ENCODE results near the gene SYNJ2.
A peak's percentile ranks its signal among the peaks of the same experiment; 100 is the strongest.

SYNJ2 gene

DNA sequence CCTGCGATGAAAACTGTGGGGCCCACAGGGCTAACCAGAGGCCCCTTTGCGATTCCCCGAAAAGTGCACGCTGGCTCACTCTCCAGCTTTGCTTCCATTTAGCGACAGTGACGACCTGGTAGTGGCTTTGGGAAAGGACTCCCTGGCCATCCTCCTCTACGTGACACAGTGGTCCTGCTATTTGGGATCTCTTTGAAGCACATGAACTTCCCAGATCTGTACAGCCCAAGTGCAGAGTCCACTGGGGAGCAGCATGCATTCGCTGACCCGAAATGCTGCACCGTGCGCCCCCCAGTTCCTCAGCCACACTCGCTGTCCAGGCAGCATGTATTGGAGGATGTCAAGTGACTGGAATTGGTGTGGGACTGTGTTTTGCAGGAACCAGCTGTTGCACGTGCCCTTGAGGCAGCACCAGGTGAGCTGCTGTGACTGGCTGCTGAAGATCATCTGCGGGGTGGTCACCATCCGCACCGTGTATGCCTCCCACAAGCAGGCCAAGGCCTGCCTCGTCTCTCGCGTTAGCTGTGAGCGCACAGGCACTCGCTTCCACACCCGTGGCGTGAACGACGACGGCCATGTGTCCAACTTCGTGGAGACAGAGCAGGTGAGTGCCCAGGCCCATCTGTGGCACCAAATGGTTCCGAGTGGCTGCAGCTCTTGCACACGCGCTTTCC, 51.6 kb downstream of the SYNJ2 start:
- Histone ChIP-seq H3K9me3 (ENCODE audit: insufficient read depth, low read length) (no peaks in the 10 kb centered on the region), H3K4me3 (ENCODE audit: low read length) (no peak overlapping the region), H4K20me1 (ENCODE audit: insufficient read depth, low read length) (no peaks in the 10 kb centered on the region), H3K4me1 (ENCODE audit: low read length) (peaks cover 28% of the 10 kb centered on the region), H3K27ac (ENCODE audit: low read length) (no peak overlapping the region), H3K27me3 (ENCODE audit: low read depth, low read length) (no peaks in the 10 kb centered on the region), H3K79me2 (ENCODE audit: low read length) (no peaks in the 10 kb centered on the region), H2AFZ (ENCODE audit: low read depth, low read length) (no peak overlapping the region), H3K4me2 (ENCODE audit: low read length) (no peak overlapping the region), H3K9ac (ENCODE audit: low read length) (no peak overlapping the region), H3K36me3 (replicated peaks; ENCODE audit: low read depth, low read length) (peaks cover 9% of the 10 kb centered on the region)
- TF ChIP-seq, protein P1, sequence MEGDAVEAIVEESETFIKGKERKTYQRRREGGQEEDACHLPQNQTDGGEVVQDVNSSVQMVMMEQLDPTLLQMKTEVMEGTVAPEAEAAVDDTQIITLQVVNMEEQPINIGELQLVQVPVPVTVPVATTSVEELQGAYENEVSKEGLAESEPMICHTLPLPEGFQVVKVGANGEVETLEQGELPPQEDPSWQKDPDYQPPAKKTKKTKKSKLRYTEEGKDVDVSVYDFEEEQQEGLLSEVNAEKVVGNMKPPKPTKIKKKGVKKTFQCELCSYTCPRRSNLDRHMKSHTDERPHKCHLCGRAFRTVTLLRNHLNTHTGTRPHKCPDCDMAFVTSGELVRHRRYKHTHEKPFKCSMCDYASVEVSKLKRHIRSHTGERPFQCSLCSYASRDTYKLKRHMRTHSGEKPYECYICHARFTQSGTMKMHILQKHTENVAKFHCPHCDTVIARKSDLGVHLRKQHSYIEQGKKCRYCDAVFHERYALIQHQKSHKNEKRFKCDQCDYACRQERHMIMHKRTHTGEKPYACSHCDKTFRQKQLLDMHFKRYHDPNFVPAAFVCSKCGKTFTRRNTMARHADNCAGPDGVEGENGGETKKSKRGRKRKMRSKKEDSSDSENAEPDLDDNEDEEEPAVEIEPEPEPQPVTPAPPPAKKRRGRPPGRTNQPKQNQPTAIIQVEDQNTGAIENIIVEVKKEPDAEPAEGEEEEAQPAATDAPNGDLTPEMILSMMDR (IDR thresholded peaks at IDR 0.05; ENCODE audit: low read depth, low read length) = no peak
- TF ChIP-seq EZH2phosphoT487 (IDR thresholded peaks at IDR 0.05; ENCODE audit: low read depth) = no peak

DNA sequence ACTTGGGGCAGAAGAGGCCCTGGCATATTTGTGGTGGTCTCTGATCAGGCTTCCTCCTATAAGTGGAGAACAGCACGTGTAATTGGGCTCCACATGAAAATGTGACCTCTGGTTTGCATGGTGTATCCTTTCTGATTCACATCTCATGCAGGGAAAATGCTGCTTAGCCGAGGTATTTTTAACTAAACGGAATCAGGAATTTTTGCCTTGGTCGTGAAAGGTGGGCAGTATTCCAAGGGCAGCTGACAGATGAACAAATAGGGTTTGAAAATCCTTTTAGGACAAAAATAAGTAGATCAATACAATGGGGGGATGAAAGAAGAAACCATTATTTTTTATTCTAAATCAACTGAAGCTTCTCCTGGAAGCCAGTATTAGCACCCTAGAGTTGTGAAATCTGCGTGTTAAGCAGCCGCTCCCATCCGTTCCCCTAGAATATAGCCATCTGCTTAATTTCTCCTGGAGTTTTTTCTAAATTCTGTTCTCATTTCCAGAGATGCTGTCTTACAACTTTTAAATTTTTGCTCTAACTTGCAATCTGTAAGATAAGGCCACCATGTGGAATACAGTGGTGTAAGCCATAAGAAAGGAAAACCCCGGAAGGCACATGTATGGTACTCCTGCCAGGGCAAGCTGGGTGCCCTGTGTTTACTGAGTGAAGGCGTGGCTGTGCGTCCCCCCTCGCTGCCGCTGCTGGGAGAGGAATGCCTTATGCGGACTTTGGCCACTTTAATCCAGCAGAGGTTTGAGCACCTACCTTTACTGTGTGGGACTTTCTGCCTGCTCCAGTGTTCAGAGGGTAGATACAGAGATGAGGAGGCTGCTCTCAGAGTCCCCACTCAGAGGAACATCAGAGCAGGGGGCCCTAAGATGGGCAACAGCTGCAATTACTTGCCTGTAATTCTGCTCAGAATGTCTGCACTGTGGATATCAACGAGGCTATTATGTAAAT, 52.4 kb downstream of the SYNJ2 start:
- no peaks in the 10 kb centered on the region for H4K20me1 ChIP-seq (ENCODE audit: insufficient read depth, low read length)
- no peaks in the 10 kb centered on the region for H3K9me3 ChIP-seq (ENCODE audit: insufficient read depth, low read length)
- peaks cover 36% of the 10 kb centered on the region for H3K4me1 ChIP-seq (ENCODE audit: low read length)
- H3K79me2 ChIP-seq (ENCODE audit: low read length) = 0 out of 2 replicates have a peak, but pooled peaks cover 4% of the 10 kb centered on the region
- H3K4me3 ChIP-seq (ENCODE audit: low read length) = no peak overlapping the region
- H3K27me3 ChIP-seq (ENCODE audit: low read depth, low read length) = no peaks in the 10 kb centered on the region
- no peak overlapping the region for H2AFZ ChIP-seq (ENCODE audit: low read depth, low read length)
- peaks cover 9% of the 10 kb centered on the region for H3K36me3 ChIP-seq (replicated peaks; ENCODE audit: low read depth, low read length)
- TF ChIP-seq, protein P1 (IDR thresholded peaks at IDR 0.05; ENCODE audit: low read depth, low read length) = no peak
- TF ChIP-seq EZH2phosphoT487 (IDR thresholded peaks at IDR 0.05; ENCODE audit: low read depth) = no peak
- no peak overlapping the region for H3K4me2 ChIP-seq (ENCODE audit: low read length)
- H3K27ac ChIP-seq (ENCODE audit: low read length) = no peak overlapping the region
- H3K9ac ChIP-seq (ENCODE audit: low read length) = no peak overlapping the region

DNA sequence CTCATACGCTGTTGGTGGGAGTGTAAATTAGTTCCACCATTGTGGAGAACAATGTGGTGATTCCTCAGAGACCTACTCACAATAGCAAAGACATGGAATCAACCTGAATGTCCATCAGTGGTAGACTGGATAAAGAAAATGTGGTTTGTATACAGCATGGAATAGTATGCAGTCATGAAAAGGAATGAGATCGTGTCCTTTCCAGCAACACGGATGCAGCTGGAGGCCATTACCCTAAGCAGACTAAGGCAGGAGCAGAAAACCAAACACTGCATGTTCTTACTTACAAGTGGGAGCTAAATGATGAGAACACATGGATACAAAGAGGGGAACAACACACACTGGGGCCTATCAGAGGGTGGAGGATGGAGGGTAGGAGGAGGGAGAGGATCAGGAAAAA, 54.6 kb downstream of the SYNJ2 start:
- H3K4me3 ChIP-seq (ENCODE audit: low read length) = no peak overlapping the region
- peak overlapping the region; percentile 75 for H3K4me2 ChIP-seq (ENCODE audit: low read length)
- peaks cover 54% of the 10 kb centered on the region for H3K4me1 ChIP-seq (ENCODE audit: low read length)
- H3K27me3 ChIP-seq (ENCODE audit: low read depth, low read length) = no peaks in the 10 kb centered on the region
- H2AFZ ChIP-seq (ENCODE audit: low read depth, low read length) = no peak overlapping the region
- no peak for TF ChIP-seq EZH2phosphoT487 (IDR thresholded peaks at IDR 0.05; ENCODE audit: low read depth)
- TF ChIP-seq, protein P1 (IDR thresholded peaks at IDR 0.05; ENCODE audit: low read depth, low read length) = no peak
- 0 out of 2 replicates have a peak, but pooled peaks cover 4% of the 10 kb centered on the region for H3K79me2 ChIP-seq (ENCODE audit: low read length)
- peak overlapping the region; percentile 56; the same call in 1 of the 2 replicates for H3K9ac ChIP-seq (ENCODE audit: low read length)
- no peaks in the 10 kb centered on the region for H3K9me3 ChIP-seq (ENCODE audit: insufficient read depth, low read length)
- H3K27ac ChIP-seq (ENCODE audit: low read length) = peak overlapping the region; percentile 87
- H3K36me3 ChIP-seq (replicated peaks; ENCODE audit: low read depth, low read length) = peaks cover 4% of the 10 kb centered on the region
- no peaks in the 10 kb centered on the region for H4K20me1 ChIP-seq (ENCODE audit: insufficient read depth, low read length)

DNA sequence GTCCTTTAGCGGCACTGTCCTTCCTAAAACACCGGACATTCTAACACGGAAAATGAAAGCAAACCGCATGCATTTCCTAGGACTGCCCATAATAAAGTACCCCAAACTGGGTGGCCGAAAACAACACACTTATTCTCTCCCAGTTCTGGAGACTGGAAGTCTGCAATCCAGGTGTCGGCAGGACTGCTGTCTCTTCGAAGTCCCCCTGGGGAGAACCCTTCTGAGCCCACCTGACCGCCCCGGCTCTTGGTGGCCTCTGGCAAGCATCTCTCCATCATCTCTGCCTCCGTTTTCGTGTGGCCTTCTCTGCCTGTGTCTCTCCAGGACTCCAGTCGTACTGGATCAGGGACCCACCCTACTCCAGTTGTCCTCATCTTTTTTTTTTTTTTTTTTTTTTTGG, 55.4 kb downstream of the SYNJ2 start:
- Histone ChIP-seq H2AFZ (ENCODE audit: low read depth, low read length) (no peak overlapping the region; the same call in 1 of the 2 replicates), H3K36me3 (replicated peaks; ENCODE audit: low read depth, low read length) (peaks cover 4% of the 10 kb centered on the region), H3K4me3 (ENCODE audit: low read length) (peak overlapping the region; percentile 50), H3K79me2 (ENCODE audit: low read length) (0 out of 2 replicates have a peak, but pooled peaks cover 4% of the 10 kb centered on the region), H3K4me1 (ENCODE audit: low read length) (peaks cover 62% of the 10 kb centered on the region), H3K4me2 (ENCODE audit: low read length) (peak overlapping the region; percentile 75), H3K27me3 (ENCODE audit: low read depth, low read length) (no peaks in the 10 kb centered on the region), H4K20me1 (ENCODE audit: insufficient read depth, low read length) (no peaks in the 10 kb centered on the region), H3K9me3 (ENCODE audit: insufficient read depth, low read length) (no peaks in the 10 kb centered on the region), H3K27ac (ENCODE audit: low read length) (peak overlapping the region; percentile 87), H3K9ac (ENCODE audit: low read length) (peak overlapping the region; percentile 56)
- TF ChIP-seq, protein P1 (IDR thresholded peaks at IDR 0.05; ENCODE audit: low read depth, low read length) = no peak
- no peak for TF ChIP-seq EZH2phosphoT487 (IDR thresholded peaks at IDR 0.05; ENCODE audit: low read depth)
